A673 (cell line): ENCODE data around the gene TRAF3IP3.

Source experiments
- CTCF ChIP-seq: fragments of 300-800, 200-600 bp; sonication (generic); conservative IDR thresholded peaks from 2 replicates; pipeline ENCODE4 v1.5.1; 2017; ENCODE audit warnings: low read depth, mild to moderate bottlenecking, antibody characterized with exemption, low read length, moderate library complexity, mixed read lengths
- EZH2 ChIP-seq: fragments of 200-600 bp; sonication (generic); IDR thresholded peaks from 2 replicates; pipeline ENCODE4 v1.6.1; 2017; ENCODE audit warnings: borderline replicate concordance, low read depth, mild to moderate bottlenecking, mixed read lengths, antibody characterized with exemption, low read length; ENCODE audit not compliant: poor library complexity, severe bottlenecking

GRCh38 chr1:209769971-209770370, 14.1 kb downstream of the TRAF3IP3 start:
- peak; percentile 42 for TF ChIP-seq CTCF
- TF ChIP-seq EZH2, result no peak
